H1 (cell line): Measurements from ENCODE around the gene SLC25A38. TPM values are rescaled to one million over a fixed set of nuclear protein-coding genes. Genes with fewer than 3 reads are reported as not detected.

Source experiments
- BCL11A ChIP-seq, 2 experiments: IDR thresholded peaks; one replicate each; pipeline ENCODE4 v1.6.1; 2011; ENCODE audit warnings: low read depth in 2 of 2, low read length in 2 of 2, mild to moderate bottlenecking in 2 of 2
- SP2 ChIP-seq: IDR thresholded peaks from 2 replicates; pipeline ENCODE4 v1.6.1; 2012; ENCODE audit warnings: mild to moderate bottlenecking, low read length, inconsistent platforms
- SRF ChIP-seq: IDR thresholded peaks from 2 replicates; pipeline ENCODE4 v1.6.1; 2011; ENCODE audit warnings: mild to moderate bottlenecking, low read depth, low read length, moderate library complexity
- TCF12 ChIP-seq: IDR thresholded peaks from 2 replicates; pipeline ENCODE4 v1.6.1; 2011; ENCODE audit warnings: low read depth, mild to moderate bottlenecking, low read length
- polyA plus RNA-seq, 7 experiments: library from polyadenylated mRNA; depleted of rRNA in 3 of 7; stranded (reverse) in 5 of 7; unstranded in 2 of 7; fragments of >200 nt in 5 of 7; fragments of 200-250 nt in 2 of 7; gene quantifications; 1 replicate in 5 of 7; 2 replicates in 1 of 7; 4 replicates in 1 of 7; pipeline versions ENCODE4 v1.2.1 to v1.2.3, GENCODE V29; 2011 to 2013; ENCODE audit warnings: missing spikeins in 2 of 7, mixed read lengths in 2 of 7
- total RNA-seq: library from RNA; stranded (reverse); fragmentation: NEBNext Ultra II Directional; extraction: Animal tissue kit (Norgen Biotek cat#: 25700); gene quantifications from 2 replicates; pipeline ENCODE4 v1.2.1, GENCODE V29; 2021

The SLC25A38 gene
- total and polyA plus RNA-seq, 2 of the 8 experiments (the other 6 are each of a cell fraction or from before 2014, with no cell fraction given), result 41.2 to 45.8 TPM

- TF ChIP-seq SRF, result no peak
- no peak for TF ChIP-seq TCF12
- TF ChIP-seq BCL11A (IDR thresholded peaks at IDR 0.05; ENCODE audit: low read depth in 2 of 2, low read length in 2 of 2), result no peak
- no peak for TF ChIP-seq SP2
- TF ChIP-seq, all 59 proteins: peak for 0
These were observed 43.1 kb downstream of the SLC25A38 start (continued) for GRCh38 chr3:39426312-39426711.
